ENCODE measurements around the gene DCAKD. TPM values are rescaled to one million over a fixed set of nuclear protein-coding genes. Genes with fewer than 3 reads are reported as not detected.

Gene DCAKD
- total and polyA plus RNA-seq, 10 of the 15 experiments (the other 5 are each of a cell fraction or from before 2014, with no cell fraction given) = 11.6 to 62.7 (median 38.3) TPM

DNA sequence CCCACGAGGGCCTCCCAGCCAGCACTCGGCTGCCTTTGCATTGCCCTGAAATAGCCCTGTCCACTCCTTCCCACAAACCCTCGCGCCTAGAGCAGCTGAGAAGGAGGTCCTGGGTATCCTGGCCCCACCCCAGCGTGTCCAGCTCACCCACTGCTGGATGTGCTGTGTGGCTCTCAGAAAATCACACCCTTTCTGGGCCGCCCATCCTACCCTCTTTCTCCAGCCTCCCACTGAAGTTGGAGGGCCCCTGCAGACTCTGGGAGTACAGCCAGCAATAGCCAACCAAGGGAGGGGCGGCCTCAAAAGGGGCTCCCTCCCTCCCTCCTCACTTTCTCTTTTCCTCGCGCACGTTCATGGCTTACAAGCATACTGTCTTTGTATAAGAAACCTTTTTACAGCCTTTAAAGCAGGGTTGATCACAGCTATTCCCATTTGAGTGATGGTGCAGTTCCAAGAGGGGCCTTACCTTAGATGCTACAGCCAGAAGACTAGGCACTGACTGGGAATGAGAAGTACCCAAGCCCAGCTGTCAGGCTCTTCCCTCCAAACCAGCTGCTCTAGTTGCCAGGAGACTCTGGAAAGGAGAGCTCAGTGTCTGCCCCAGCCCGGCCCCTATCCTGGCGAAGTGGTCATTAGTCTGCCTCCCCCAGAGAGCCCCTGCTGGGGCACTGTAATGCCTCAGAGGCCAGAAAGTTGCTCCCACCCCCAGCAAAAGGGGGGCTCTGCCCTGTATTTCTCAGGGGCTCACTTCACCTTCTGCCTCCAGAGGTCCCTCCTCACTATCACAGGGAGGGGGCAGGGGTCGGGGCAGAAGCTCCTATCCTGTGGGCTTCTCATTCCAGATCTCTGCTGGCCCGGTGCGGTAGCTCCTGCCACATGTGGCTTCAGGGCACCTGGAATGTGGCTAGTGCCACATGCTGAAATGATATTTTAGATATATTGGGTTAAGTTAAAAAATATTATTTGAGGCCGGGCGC is 38.1 kb downstream of the DCAKD start:
- CTCF ChIA-PET = interaction anchor here (4.1 kb wide), 1 partner anchor 93 kb away, joined by 13 read pairs; no protein-coding TSS in a partner anchor
- H3K27me3 ChIP-seq (replicated peaks in 1 of 2; ENCODE audit: control insufficient read depth in 2 of 2, insufficient read depth in 2 of 2, low read length in 1 of 2) = no peaks in the 10 kb centered on the region; a peak in 2 of 4 replicates
- no peak overlapping the region for H2AFZ ChIP-seq (ENCODE audit: control insufficient read depth, low read depth, low read length)
- no peak for FAIRE-seq
- RAD21 ChIA-PET (ENCODE audit: unreplicated experiment) = interaction anchor here (1.1 kb wide), 1 partner anchor 99 kb away, joined by 3 read pairs; no protein-coding TSS in a partner anchor
- intact Hi-C loops (cut with micrococcal nuclease; ENCODE audit: unreplicated experiment) = no loop called here
- H4K20me1 ChIP-seq (ENCODE audit: control insufficient read depth, insufficient read depth) = no peaks in the 10 kb centered on the region
- no TSS peak for BruUV-seq (replicated peaks)
- H3K79me2 ChIP-seq (ENCODE audit: control insufficient read depth, insufficient read depth, low read length) = no peaks in the 10 kb centered on the region
- no peaks in the 10 kb centered on the region for H3K4me1 ChIP-seq (ENCODE audit: control insufficient read depth, insufficient read depth, low read length)
- SMC1A ChIA-PET (ENCODE audit: uncharacterized antibody, unreplicated experiment) = interaction anchor here (0.7 kb wide), 1 partner anchor 93 kb away, joined by 3 read pairs; no protein-coding TSS in a partner anchor
- DNase-seq (ENCODE audit: low read depth, low spot score) = no peak
- H3K36me3 ChIP-seq (ENCODE audit: control insufficient read depth in 2 of 2, insufficient read depth in 2 of 2, low read length in 1 of 2) = no peaks in the 10 kb centered on the region
- ATAC-seq = no peak
- H3K4me3 ChIP-seq = no peak overlapping the region
- POLR2A ChIA-PET = no interaction called here
- in situ Hi-C loops (cut with MboI) = no loop called here
- WGBS (ENCODE audit: insufficient coverage, insufficient replicate concordance, low lambda C conversion rate, missing lambda C conversion rate) = 47% methylated on average over 17 of the region's 17 CpGs
- no peaks in the 10 kb centered on the region for H3K9me3 ChIP-seq (replicated peaks; ENCODE audit: control insufficient read depth, insufficient read depth, low read length)
- H3K4me2 ChIP-seq (ENCODE audit: control insufficient read depth, insufficient read depth) = no peak overlapping the region
- no peak overlapping the region for H3K9ac ChIP-seq (ENCODE audit: control insufficient read depth, insufficient read depth, low read length)
- H3K27ac ChIP-seq (ENCODE audit: control insufficient read depth, insufficient read depth) = no peak overlapping the region
- no peak for TF ChIP-seq EED (IDR thresholded peaks at IDR 0.05; ENCODE audit: low read depth)

DNA sequence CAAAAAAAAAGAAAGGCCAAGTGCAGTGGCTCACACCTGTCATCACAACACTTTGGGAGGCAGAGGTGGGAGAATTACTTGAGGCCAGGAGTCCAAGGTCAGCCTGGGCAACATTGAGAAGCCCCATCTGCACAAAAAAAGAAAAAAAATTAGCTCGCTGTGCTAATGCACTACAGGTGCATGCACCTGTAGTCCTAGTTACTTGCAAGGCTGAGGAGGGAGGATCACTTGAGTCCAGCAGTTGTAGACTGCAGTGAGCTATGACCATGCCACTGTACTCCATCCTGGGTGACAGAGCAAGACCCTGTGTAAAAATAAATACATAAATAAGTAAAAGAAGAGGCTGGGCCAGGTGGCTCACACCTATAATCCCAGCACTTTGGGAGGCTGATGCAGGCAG is 39.7 kb downstream of the DCAKD start:
- no peak for DNase-seq (ENCODE audit: low read depth, low spot score)
- no peak overlapping the region for H3K4me2 ChIP-seq (ENCODE audit: control insufficient read depth, insufficient read depth)
- H3K4me1 ChIP-seq (ENCODE audit: control insufficient read depth, insufficient read depth, low read length) = no peaks in the 10 kb centered on the region
- intact Hi-C loops (cut with micrococcal nuclease; ENCODE audit: unreplicated experiment) = no loop called here
- H3K9ac ChIP-seq (ENCODE audit: control insufficient read depth, insufficient read depth, low read length) = no peak overlapping the region
- H3K9me3 ChIP-seq (replicated peaks; ENCODE audit: control insufficient read depth, insufficient read depth, low read length) = no peaks in the 10 kb centered on the region
- no peaks in the 10 kb centered on the region; a peak in 2 of 4 replicates for H3K27me3 ChIP-seq (replicated peaks in 1 of 2; ENCODE audit: control insufficient read depth in 2 of 2, insufficient read depth in 2 of 2, low read length in 1 of 2)
- ChIA-PET SMC1A (ENCODE audit: uncharacterized antibody, unreplicated experiment) (no interaction called here), RAD21 (ENCODE audit: unreplicated experiment) (no interaction called here), POLR2A (no interaction called here), CTCF (interaction anchor here (0.8 to 4.1 kb wide), 3 partner anchors 9 to 117 kb away, joined by 3 to 14 read pairs (median 13); no protein-coding TSS in a partner anchor)
- no TSS peak for BruUV-seq (replicated peaks)
- no peak for ATAC-seq
- 0% methylated on average over 1 of the region's 1 CpG for WGBS (ENCODE audit: insufficient coverage, insufficient replicate concordance, low lambda C conversion rate, missing lambda C conversion rate)
- no peaks in the 10 kb centered on the region for H4K20me1 ChIP-seq (ENCODE audit: control insufficient read depth, insufficient read depth)
- no peak overlapping the region for H3K27ac ChIP-seq (ENCODE audit: control insufficient read depth, insufficient read depth)
- FAIRE-seq = no peak
- in situ Hi-C loops (cut with MboI) = no loop called here
- H3K4me3 ChIP-seq = no peak overlapping the region
- no peaks in the 10 kb centered on the region for H3K79me2 ChIP-seq (ENCODE audit: control insufficient read depth, insufficient read depth, low read length)
- no peaks in the 10 kb centered on the region for H3K36me3 ChIP-seq (ENCODE audit: control insufficient read depth in 2 of 2, insufficient read depth in 2 of 2, low read length in 1 of 2)
- no peak overlapping the region for H2AFZ ChIP-seq (ENCODE audit: control insufficient read depth, low read depth, low read length)
- TF ChIP-seq USF1 (IDR thresholded peaks at IDR 0.05; ENCODE audit: borderline replicate concordance, extremely low read length, insufficient read depth, low read depth, low read length) (no peak), YBX1 (IDR thresholded peaks at IDR 0.05) (no peak), HCFC1 (IDR thresholded peaks at IDR 0.05; ENCODE audit: low read length) (no peak), MXI1 (IDR thresholded peaks at IDR 0.05; ENCODE audit: low read depth, low read length) (no peak), ASH2L (IDR thresholded peaks at IDR 0.05; ENCODE audit: borderline replicate concordance, low read depth) (no peak), SREBF1 (IDR thresholded peaks at IDR 0.05; ENCODE audit: low read length) (no peak), SUZ12 (IDR thresholded peaks at IDR 0.05; ENCODE audit: unreplicated experiment) (no peak), ATF7 (IDR thresholded peaks at IDR 0.05; ENCODE audit: low read depth) (no peak), TBL1XR1 (IDR thresholded peaks at IDR 0.05; ENCODE audit: low read depth, low read length) (no peak), RAD51 (IDR thresholded peaks at IDR 0.05) (no peak), BMI1 (IDR thresholded peaks at IDR 0.05; ENCODE audit: borderline replicate concordance) (no peak), PAX8 (IDR thresholded peaks at IDR 0.05) (no peak), MEF2B (IDR thresholded peaks at IDR 0.05; ENCODE audit: partially characterized antibody, poor library complexity, severe bottlenecking) (no peak), NFXL1 (IDR thresholded peaks at IDR 0.05; ENCODE audit: borderline replicate concordance) (no peak)
